Renal cortical epithelial cell (primary cell): ENCODE results near the gene RAF1. TPM values are rescaled to one million over a fixed set of nuclear protein-coding genes. Genes with fewer than 3 reads are reported as not detected.
"Not testable (repeated sequence)": the region's sequence is repeated elsewhere in the genome, so short reads cannot be mapped to it uniquely, and the experiment has no call there.

Experiments
- DNase-seq: peaks from one replicate; pipeline ENCODE4 v3.0.0-alpha.2; 2011; ENCODE audit warnings: low read depth
- total RNA-seq: library from RNA; depleted of rRNA; stranded (reverse); fragments of >200 nt; gene quantifications from 2 replicates; pipeline ENCODE4 v1.2.3, GENCODE V29; 2014

Gene RAF1
- total RNA-seq, 1 donor from 2014 or later: 96.9 TPM

DNA sequence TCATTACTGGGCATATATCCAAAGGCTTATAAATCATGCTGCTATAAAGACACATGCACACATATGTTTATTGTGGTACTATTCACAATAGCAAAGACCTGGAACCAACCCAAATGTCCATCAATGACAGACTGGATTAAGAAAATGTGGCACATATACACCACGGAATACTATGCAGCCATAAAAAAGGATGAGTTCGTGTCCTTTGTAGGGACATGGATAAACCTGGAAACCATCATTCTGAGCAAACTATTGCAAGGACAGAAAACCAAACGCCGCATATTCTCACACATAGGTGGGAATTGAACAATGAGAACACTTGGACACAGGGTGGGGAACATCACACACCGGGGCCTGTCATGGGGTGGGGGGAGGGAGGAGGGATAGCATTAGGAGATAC, 23.1 kb downstream of the RAF1 start:
- DNase-seq: not testable (repeated sequence)

DNA sequence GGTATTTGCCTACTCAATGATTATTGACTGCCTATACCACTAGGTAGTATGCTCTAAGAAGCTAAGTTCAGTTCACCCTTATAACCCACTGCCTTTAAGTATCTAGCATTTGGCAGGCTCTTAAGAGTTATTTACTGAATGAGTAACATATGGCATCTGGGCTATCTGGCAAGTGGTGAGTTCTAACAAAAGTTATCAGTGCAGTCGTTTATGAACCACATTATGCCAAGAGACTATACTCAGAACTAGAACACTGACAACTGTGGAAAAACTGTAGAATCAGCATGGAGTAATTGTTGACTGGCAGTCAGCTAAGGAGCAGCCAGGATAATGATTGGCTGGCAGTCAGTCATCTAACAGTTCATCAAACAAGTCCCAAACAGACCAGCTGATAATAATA, 25.8 kb downstream of the RAF1 start:
- no peak for DNase-seq

DNA sequence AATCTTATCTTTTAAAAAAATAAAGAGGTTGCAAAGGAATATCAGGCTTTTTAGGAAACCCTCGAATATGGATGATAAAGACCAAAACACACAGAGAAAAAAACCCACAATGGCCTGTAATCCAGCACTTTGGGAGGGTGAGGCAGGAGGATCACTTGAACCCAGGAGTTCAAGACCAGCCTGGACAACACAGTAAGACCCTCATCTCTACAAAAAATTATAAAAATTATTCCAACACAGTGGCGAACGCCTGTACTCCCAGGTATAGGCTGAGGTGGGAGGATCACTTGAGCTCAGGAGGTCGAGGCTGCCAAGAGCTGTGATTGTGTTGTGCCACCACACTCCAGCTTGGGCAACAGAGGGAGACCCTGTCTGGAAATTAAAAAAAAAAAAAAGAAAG, 30.8 kb downstream of the RAF1 start:
- no peak for DNase-seq

GRCh38 chr3:12632523-12632922, 31.4 kb downstream of the RAF1 start:
- DNase-seq: no peak

GRCh38 chr3:12630843-12631242, 33.1 kb downstream of the RAF1 start:
- DNase-seq: not testable (repeated sequence)

DNA sequence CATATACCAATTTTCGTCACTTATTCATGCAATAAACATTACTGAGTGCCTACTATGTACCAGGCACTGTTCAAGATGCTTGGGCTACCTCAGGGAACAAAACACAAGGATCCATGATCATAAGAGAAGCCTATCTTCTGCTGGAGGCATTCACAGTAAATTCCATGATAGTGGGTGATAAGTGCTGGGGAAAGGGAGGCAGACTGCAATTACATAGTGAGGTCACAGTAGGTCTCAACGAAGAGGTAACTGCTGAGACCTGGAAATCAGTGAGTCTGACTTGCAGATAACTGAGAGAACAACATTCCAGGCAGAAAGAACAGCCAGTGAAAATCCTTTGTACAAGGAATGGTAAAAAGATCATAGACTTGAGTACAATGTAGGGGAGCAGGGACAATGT, 33.6 kb downstream of the RAF1 start:
- no peak for DNase-seq

DNA sequence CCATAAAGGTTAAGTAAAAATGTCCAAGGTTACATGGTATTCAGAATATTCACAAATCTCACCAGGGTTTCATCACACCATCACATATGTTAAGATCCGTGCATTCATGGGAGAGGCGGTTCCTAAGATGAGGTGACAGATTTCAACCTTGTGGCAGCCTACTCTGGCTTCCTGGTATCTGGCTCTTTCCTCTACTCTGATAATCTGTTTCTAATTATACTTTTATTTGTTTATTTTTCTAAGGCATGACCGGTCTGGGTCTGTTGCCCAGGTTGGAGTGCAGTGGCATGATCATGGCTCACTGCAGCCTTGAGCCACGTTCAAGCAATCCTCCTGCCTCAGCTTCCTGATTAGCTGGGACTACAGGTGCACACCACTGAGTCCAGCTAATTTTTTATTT, 34.4 kb downstream of the RAF1 start:
- DNase-seq: peak; percentile 30

DNA sequence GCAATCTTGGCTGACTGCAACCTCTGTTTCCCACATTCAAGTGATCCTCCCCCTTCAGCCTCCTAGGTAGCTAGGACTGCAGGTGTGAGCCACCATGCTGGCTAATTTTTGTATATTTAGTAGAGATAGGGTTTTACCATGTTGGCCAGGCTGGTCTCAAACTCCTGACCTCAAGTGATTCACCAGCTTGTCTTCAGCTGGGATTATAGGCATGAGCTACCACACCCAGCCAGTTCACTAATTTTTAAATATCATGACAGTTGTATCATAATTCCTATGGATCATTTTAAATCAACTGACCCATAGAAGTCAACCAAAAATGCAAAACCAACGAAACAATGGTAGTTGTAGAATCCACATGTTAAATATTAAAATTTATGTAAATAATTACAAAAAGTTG, 35.1 kb downstream of the RAF1 start:
- DNase-seq: no peak

GRCh38 chr3:12627370-12627769, 36.5 kb downstream of the RAF1 start:
- no peak for DNase-seq

DNA sequence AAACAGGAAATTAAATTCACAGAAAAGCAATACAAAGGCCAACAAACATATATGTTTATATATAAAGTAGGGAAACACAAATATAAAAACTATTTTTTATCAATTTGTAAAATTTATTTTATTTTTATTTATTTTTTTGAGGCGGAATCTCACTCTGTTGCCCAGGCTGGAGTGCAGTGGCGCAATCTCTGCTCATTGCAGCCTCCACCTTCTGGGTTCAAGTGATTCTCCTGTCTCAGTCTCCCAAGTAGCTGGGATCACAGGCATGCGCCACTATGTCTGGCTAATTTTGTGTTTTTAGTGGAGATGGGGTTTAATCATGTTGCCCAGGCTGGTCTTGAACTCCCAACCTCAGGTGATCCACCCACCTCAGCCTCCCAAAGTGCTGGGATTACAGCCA, 39.0 kb downstream of the RAF1 start:
- not testable (repeated sequence) for DNase-seq

- DNase-seq: no peak
Measured at GRCh38 chr3:12624056-12624455, 39.9 kb downstream of the RAF1 start.

GRCh38 chr3:12622335-12622734, 41.6 kb downstream of the RAF1 start:
- DNase-seq: peak; percentile 22

DNA sequence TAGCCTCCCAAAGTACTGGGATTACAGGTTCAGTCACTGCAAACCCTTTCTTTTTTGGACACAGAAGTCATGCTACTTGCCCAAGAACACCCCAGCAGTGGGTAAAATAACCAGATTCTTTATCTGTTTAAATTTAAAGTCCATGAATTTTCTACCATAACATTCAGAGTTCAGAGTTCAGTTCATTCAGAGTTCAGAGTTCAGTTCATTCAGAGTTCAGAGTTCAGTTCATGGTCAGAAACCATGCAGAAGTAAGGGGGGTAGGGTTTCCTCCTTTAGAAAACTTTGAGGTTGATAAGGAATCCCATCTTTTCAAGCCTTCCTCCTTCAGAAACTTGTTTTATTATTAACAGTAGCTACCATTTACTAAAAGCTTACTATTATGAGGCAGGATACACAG, 43.2 kb downstream of the RAF1 start:
- DNase-seq: no peak

- DNase-seq: no peak
Measured at GRCh38 chr3:12620305-12620704, 43.6 kb downstream of the RAF1 start.

DNA sequence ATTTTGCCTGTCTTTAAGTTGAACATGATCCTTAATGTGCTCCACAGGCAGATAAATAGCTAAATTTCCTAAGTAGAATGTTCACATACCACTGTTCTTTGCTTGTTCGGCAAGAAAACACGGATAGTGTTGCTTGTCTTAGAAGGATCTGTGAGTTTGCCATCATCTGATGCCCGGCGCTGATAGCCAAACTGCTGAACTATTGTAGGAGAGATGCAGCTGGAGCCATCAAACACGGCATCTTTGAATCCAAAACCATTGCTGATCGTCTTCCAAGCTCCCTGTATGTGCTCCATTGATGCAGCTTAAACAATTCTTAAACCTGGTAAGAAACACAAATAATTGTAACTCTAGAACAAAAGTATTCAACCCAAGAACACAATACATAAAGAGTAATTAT, 45.5 kb downstream of the RAF1 start:
- DNase-seq: no peak

DNA sequence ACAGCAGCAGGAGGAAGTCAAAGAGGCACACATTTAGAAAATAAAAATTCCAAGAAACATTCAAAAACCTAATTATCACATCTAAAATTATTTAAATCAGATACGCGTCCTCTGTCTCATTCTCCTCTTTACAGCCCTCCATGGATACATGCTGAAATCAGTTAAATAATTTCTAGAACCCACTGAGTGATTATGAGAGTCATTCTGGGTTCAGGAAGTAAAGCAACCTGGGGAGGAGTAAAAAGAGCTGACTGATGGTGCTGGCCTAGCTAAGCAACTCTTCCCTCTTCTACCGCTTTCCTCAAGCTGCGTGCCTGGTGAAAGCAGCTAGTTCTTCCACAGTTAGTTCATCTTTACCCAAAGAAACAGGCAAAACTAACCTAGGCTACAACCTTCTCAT, 48.7 kb downstream of the RAF1 start:
- no peak for DNase-seq

GRCh38 chr3:12613250-12613649, 50.7 kb downstream of the RAF1 start:
- DNase-seq: no peak

DNA sequence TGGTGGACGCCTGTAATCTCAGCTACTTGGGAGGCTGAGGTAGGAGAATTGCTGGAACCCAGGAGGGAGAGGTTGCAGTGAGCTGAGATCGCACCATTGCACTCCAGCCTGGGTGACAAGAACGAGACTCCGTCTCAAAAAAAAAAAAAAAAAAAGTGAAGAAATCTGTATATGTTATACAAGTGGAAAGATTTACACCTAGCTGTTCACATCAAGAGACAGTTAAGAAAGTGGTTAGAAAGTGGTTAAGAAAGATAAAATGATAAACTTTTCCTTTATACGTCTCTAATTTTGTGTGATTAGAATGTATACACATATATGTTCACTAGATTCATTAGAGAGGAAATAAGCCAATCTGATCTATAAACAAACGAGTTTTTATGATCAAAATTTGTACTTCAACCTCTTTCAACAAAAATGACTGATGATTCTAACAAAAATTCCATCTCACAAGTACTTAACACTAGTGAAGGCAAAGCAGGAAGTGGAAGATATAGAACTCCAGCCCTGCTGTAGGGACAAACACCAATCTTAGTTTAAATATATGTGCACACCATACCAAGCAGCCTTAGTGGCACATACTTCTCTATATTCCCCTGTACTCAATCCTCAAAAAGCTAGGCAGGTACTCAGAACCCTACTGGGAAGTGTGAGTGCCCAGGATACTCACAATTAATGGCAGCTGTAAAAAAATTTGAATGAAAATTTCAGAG, 51.2 kb downstream of the RAF1 start:
- DNase-seq: no peak

GRCh38 chr3:12611117-12611516, 52.8 kb downstream of the RAF1 start:
- DNase-seq: no peak

DNA sequence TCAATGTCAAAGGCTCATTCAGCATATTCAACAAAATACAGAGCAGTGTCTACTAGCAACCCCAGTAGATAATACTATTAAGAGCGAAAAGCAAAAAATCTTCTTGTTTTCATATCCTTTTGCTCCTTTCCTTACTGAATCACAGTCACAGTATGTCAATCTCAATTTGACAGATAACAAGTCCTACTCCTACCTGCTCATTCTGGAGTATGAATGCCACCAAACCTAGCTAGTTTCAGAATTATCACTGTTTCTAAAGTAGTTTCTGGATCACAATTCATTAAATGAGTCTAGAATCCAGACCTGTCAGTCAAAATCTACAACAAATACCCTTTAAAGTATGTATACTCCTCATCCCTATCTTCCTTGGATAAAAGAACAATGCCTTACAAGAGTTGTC, 55.5 kb downstream of the RAF1 start:
- DNase-seq: no peak

DNA sequence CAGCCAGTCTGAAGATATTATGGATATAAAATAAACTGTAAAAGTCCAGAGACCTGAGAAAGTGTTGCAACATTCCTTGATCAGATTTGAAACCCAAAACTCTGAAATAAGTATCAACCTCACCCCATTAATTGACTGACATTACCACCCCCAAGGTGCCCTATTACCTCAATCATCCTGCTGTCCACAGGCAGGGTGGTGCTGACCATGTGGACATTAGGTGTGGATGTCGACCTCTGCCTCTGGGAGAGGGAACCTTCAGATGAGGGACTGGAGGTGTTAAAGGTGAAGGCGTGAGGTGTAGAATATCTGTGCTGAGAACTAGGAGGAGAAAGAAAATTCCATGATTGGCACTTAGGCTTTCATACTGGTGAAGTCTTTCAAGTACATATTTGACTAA, 59.9 kb downstream of the RAF1 start:
- no peak for DNase-seq

GRCh38 chr3:12601072-12601471, 62.8 kb downstream of the RAF1 start:
- peak; percentile 15 for DNase-seq

DNA sequence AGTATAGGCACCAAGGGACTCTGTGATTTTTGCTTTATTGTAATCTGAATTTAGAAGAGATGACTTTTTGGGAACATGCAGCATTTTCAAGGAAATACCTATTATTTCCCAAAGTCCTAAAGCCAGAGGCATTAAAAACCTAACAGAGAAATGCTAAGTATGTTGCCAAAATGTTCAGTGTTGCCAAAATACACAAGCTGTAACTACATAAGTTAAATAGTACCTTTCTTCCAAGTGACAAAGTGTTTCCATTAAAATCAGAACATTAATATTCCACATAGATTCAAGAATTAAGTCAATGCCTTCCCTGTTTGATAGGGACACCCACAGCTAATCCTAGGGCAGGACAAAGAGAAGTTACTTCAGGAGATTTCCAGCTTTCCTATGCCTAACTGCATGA, 65.0 kb downstream of the RAF1 start:
- DNase-seq: peak; percentile 25

DNA sequence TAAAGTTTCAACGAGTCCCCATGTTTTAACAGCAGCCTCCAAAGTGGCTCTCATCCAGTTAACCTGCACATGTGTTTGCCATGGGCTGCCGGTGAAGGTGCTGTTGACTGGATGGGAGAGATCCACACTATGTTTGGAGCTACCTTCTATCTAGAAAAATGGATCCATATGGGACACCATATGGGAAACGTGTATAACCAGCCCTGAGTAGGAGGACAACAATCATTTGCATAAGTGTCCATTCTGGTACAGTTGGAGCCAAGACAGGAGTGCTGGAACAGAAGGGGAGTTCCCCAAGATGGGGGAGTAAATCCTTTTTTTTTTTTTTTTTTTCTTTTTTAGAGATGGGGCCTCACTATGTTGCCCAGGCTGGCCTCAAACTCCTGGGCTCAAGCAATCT, 70.4 kb downstream of the RAF1 start:
- no peak for DNase-seq
